Activated effector memory CD4-positive, alpha-beta T cell treated with Interleukin-2 at 50 U/mL for 16 hours (primary cell): ENCODE data around the gene ZBTB7B.
"Not testable (repeated sequence)": the region's sequence is repeated elsewhere in the genome, so short reads cannot be mapped to it uniquely, and the experiment has no call there.

Experiments
- DNase-seq: peaks from one replicate; pipeline ENCODE4 v3.0.0-alpha.2; 2020

Gene ZBTB7B

DNA sequence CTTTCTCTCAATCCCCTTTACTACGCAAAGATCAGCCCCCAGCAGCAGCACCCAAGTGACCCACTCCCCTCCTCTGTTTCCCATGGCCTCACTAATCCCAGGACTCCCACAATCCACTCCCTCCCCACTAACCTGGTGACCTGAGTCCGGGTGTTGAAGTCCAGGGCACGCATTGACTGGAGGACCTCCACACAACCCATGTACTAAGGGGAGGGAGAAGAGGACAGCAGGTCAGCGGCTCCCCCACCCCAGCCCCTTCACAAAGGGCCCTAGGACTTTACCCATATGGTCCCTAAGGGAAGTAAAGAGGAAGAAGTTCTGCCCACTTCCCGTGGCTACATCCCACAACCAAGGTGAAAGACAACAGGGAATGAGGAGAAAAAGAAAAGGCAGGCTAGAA, 33.4 kb upstream of the ZBTB7B start:
- DNase-seq: no peak

DNA sequence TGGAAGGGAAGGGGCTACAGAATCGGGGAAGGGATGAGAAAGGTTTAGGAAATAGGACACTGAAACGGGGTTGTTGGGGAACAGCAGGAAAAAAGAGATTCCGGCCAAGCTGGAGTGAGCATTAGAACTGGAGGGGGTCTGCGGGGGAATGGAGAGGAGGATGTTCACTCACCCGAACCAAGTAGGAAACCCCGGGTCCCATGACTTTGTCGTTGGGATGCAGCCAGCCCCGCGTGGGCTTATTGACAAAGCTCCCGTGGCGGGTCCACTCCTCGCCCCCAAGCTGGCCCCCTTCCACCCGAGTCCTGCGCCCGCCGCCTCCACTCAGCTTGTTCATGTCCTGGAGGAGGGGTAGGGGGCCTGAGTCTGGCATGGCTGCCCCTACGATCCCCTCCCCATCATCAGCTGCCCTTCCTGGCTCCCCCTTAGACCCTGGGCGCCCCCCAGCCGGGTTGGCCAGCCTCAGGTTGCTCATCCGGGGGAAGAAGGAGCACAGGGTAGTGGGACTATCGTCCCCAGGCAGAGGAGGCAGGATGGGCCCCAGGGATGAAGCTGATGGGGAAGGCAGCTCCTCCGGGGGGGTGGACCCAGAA, 32.6 kb upstream of the ZBTB7B start:
- DNase-seq: no peak

DNA sequence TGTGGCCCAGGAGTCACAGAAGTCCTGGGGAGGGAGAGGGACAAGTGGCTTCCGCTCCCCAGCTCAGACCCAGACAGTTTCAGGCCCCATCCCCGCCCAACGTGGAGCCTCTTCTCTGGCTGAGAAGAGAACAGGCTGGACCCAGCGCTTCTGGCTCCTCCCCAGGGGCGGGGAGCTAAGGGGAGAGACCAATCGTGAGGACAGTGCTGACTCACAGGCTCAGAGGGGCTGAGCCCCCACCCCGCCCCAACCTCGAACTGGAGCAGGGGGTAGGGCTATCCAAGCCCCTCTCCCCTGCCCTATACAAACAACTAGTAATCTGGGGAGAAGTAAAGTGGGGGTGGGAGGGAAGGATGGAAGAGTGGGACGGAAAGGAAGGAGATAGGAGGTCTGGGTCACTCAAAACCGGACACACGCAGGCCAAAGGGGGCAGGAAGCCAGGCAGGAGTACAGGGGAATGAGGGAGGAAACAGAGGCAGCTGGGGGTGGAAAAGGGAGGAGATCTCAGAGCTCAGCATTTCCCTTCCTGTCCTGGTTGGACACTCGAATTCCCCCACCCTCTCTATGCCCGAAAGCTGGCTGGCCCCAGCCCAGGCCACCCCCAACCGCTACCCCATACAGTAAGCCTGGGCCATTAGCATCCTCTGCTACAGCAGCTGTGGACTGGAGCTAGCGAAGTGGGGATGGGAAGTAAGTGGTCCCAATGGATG, 31.8 kb upstream of the ZBTB7B start, which contains the start of gene SHC1:
Gene SHC1, minus strand, starts transcription at position 117 of the 710 bp plus-strand sequence. CDS start 221 bp downstream, outside the sequence.
- no peak for DNase-seq

DNA sequence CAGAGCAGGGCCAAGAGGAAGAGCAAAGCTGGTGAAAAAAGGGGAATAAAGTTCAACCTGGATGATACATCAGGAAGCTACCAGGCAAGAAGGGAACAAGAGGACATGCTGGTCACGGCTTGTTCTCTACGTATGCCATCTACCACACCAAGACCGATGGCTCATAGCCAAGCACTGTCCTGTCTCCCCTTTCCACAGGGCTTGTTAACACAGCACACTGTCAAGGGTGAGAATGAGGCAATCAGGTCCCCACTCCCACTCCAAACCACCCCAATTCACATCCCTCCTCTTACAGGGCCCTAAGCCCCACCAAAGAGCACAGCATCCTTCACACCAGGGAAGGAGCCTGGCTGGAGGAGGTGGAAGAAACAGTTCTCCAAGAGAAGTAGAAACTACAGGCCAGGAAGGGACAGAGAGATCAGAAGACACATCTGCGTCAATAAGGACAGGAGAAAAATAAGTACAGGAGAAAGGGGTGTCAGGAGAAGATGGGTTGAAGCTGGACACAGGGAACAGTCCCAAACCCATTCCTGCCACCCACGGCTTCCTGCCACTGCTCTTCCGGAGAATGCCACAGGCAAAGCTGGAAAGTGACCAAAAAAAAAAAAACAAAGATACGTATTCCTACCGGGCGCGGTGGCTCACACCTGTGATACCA, 31.1 kb upstream of the ZBTB7B start:
- no peak for DNase-seq

DNA sequence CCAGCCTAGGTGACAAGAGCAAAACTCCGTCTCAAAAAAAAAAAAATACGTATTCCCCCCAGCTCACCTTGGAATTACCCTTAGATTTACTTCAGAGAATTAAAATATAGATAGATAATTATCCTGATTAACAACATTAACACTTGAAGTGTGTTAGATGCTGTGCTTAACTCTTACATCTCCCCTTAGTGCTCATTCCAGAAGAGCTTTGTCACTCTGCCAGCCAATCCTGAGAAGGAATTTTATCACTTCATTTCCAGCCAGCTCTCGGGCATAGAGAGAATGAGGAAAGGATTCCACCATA, 30.4 kb upstream of the ZBTB7B start:
- DNase-seq: no peak

DNA sequence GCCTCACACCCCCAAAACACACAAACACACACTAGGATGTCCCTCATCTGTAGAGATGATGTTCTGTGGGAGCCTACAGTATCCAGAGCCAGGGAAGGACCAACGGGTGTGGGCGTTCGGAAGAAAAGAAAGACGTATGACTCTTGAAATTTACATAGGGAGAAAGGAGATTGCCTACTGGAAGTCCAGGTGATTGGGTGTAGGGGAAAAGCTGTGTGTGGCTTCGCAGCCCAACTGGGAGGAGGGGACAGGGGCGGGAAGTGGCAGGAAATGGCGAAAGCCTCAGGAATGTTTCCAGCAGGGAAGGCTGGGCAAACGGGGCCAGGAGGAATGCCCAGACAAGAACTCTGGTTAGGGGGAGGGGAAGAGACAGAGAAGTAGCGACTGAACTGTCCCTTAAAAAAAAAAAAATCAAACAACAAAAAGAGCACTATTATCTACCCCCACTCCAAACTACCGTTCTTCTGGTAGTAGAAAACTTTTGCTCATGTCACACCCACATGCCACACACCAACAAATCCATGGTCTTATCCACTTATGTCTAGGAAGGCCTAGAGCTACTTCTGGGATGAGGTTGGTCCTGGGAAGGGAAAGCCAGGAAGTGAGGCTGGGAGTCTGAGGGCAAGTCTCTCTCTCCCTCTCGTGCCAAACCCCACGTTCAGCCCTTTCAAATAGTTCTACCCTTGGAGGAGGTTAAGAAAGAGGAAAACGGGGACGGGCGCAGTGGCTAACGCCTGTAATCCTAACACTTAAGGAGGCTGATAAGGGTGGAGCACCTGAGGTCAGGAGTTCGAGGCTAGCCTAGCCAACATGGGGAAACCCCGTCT, 29.9 kb upstream of the ZBTB7B start:
- no peak for DNase-seq

DNA sequence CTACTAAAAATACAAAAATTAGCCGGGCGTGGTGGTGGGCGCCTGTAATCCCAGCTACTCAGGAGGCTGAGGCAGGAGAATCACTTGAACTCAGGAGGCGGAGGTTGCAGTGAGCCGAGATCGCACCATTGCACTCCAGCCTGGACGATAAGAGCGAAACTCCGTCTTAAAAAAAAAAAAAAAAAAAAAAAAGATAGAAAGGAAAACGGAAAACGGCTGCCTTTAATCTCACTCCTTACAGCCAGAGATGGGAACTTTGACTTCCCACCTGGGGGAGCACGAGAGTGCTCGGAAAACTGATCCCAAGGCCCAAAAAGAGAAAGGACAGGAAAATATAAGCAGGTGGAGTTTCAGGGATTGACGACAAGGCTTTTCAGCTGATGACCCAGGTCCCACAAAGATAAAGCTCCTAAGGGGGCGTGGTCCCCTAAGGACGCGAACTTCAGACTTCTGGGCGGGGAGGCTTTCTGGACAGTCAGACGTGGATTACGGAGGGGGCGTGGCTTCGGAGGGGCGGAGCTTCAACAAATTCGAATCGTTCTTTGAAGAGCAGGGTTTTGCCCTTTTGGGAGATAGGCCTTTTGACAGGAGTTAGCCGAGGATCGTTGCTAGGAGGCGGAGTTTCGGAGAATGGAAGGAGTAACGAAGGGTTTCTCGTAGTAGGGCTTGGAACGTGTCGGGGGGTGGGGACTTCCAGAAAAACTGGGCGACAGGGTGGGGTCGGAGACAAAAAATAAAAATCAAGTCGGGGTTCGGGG, 29.1 kb upstream of the ZBTB7B start:
- DNase-seq: peak; percentile 82

DNA sequence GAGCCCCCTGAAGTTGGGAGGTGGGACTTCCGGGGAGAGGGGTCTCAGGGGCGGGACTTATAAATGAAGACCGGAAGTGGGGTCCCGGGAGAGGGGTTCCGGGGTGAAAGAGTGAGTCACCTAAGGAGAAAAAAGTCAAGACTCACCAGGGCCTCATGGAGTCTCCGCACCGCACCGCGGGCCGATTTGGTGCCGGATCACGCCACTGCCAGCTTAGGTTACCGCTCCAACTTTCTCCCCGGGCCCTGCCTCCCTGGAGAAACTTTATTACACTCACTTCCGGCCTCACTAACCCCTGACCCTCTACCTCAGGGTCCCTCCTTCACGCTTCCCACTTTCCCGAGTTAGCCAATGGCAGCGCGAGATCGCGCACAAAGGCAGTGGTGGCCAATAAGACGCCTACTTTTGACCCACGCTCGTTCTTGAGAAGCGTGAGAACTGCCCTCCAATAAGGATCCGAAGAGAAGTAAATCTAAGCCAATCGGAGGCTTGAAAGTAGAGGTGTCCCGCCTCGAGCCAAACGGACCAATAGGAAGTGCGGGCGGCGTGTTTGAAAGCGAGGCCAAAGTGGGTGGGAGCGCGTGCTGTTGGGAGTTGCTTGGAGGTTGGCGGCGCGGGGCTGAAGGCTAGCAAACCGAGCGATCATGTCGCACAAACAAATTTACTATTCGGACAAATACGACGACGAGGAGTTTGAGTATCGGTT, 28.3 kb upstream of the ZBTB7B start, which contains the start of gene CKS1B:
Gene CKS1B, plus strand, starts transcription at position 580 of the 706 bp plus-strand sequence. Its CDS starts 65 bp downstream, at position 645.
- DNase-seq: peak; percentile 96

DNA sequence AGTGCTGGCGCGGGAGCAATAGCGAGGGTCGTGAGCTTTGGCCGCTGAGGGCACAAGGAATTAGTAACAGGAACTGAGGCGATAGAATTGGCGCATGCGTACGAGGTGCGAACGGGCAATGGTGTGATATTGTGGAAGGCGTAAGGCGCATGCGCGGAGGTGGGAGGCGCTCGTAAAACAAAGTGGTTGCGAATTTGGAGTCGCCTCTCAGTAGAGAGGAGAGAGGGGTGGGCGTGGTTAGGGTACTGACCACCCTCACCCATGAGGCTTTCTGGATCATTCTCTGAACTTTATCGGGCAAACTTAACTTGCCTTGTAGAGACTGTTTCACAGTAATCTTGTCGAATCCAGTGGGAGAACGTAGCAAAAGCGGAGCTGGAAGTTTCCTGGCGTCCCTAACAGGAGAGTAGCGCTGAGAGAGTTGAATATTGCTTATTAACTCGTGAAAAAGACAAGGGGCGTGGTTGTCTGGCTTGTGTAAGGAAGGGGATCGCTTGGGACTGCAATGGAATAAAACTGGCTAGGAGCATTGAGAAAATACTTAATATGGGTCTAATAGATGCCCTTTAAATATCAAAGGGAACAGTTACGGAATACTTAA, 27.7 kb upstream of the ZBTB7B start:
- DNase-seq: peak; percentile 90

DNA sequence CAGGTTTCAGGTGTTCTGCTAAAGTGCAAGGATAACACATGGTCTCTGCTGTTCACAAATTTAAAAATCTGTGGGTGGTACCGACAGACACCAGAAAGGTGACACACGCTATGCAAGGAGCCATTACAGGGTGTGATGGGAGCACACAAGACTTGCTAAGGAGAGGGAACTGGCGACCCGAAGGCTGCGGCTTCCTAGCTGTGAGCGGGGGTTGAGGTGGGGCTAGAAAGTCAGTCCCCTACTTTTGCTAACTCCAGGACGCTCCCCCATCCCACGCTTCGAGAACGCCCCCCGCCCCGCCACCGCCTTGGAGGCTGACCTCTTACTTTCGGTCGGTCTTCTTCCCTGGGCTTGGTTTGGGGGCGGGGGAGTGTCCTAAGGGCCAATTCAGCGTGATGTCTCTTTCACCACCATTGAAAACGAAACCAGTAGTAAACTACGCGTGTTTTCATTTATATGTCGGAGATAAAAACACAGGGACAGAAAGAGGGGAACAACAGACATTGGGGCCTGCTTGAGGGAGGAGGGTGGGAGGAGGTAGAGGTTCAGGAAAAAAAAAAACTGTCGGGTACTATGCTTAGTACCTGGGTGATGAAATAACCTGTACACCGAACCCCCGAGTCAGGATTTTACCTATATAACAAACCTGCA, 27.1 kb upstream of the ZBTB7B start:
- peak; percentile 39 for DNase-seq

DNA sequence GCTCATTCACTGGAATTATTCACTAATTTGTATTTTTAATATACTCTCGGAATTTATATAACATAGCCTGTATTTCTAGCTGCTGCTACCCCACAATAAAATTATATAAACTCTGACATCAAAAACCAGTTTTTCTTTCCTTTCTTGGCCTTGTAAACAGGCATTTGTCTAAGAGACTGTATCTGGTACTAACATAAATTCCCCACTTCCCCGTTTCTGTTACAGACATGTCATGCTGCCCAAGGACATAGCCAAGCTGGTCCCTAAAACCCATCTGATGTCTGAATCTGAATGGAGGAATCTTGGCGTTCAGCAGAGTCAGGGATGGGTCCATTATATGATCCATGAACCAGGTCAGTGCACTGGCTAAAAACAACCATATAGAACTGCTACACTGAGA, 24.8 kb upstream of the ZBTB7B start:
- not testable (repeated sequence) for DNase-seq

DNA sequence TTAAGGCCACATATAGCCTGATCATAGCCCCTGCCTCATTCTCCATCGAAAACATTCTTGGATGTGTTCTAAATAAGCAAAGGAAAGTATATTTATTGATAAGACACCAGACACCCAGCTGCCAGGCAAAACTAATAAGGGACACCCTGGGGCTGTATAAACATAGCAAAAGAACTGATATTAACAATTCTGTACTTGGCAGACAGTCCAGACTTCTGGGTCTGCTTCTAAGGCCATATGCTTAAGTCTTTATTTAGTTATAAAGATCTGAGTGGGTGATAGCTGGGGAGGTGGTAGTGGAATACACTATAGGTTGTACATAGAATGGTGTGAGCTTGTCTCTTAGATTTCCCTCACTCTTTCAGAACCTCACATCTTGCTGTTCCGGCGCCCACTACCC, 24.2 kb upstream of the ZBTB7B start:
- DNase-seq: no peak

DNA sequence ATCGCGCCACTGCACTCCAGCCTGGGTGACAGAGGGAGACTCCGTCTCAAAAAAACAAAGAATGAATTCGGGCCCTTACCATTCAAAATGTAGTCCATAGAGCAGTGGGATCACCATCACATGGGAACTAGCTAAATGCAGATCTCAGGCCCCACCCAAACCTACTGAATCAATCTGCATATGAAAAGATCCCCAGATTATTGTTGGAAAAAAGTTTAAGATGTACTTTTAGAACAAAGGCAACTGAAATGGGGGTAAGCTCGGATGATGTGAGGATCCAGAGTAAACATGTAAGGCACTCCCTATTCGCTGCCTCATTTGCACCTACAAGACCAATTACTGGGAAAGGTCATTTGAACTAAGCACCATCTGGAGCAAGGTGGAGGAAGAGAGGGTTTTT, 20.3 kb upstream of the ZBTB7B start:
- DNase-seq: no peak

DNA sequence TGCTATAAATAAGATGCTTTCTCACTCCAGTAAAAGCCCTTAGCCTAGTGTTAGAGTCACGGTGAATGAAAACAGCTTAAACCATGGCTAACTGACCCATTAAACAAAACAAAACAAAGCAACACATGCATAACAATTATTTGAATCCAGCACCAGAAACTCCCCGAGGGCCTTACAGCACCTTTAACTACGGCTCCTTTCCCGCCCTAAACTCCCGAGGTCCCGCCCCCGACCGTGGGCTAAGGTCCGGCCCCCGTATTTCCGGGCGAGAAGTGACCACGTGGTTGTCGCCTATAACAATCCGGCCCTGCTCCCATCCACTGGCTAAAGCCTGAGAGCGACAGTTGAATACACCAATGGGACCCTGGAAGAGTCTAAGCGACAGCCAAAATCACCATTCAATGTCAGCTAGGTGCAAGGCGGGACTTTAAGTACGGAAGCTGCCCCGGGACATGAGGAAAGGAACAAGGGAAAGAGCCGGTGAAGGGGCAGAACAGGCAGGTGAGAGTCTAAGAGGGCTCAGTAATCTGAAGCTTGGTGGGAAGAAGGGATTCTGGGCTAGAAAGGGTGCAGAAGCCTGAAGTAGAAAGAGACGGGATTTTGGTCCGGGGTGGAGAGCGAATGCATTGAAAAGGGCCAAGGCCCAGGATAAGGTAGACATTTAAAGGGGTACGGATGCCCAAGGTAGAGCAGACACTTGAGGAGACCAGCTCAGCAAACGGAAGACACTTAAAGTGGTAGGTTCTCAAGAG, 19.5 kb upstream of the ZBTB7B start, which contains the start of gene FLAD1:
Gene FLAD1, plus strand, starts transcription at position 448 of the 752 bp plus-strand sequence. CDS start 351 bp downstream, outside the sequence.
- peak; percentile 91 for DNase-seq

DNA sequence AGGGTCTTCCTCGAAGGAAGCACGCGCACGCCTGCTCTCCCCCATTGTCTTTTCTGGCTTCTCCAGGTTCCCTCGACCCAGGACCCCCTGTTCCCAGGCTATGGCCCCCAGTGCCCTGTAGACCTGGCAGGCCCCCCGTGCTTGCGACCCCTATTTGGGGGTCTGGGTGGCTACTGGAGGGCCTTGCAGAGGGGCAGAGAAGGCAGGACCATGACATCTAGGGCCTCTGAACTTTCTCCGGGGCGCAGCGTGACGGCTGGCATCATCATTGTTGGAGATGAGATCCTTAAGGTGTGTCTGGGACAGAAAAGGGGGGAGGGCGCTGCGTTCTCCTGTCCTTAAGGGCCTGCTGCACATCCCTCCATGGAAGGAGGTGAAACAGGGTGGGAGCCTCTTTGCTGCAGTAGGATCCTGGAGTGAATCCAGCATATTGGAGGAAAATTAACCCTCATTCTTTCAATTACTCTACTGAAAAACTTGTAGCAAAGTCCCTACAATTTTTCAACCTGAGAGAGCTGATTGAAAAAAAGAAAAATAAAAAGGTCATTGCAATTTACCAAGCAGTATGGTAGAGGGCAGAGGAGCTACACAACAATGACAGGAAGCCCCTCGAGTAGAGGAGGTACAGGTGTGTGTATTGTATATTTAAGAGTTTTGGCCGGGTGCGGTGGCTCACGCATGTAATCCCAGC, 18.7 kb upstream of the ZBTB7B start:
- no peak for DNase-seq

DNA sequence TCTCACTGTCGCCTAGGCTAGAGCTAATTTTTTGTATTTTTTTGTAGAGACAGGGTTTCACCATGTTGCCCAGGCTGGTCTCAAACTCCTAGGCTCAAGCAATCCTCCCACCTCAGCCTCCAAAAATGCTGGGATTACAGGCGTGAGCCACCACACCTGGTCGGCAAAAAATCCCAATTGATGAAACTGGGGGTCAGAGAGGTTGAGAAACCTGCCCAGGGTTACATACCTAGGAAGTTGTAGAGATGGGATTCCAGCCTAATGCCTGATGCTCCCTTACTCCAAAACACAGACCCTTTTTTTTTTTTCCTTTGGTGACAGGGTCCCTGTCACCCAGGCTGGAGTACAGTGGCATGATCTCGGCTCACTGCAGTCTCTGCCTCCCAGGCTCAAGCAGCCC, 15.9 kb upstream of the ZBTB7B start:
- not testable (repeated sequence) for DNase-seq

DNA sequence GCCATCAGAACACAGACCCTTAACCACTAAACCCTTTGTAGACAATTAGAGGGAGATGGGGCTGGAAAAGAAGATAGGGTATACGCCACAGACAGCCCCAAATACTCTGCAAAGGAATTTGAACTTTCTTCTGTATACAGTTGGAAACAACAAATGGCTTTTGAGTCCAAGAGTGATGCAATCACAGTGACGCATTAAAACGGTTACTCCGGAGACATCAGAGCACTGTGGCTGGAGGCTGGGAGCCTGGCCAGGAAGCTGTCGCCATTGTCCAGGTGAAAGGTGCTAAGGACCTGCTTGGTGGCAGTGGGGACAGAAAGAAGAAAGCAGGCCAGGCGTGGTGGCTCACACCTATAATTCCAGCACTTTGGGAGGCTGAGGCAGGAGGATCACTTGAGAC, 15.3 kb upstream of the ZBTB7B start:
- no peak for DNase-seq

DNA sequence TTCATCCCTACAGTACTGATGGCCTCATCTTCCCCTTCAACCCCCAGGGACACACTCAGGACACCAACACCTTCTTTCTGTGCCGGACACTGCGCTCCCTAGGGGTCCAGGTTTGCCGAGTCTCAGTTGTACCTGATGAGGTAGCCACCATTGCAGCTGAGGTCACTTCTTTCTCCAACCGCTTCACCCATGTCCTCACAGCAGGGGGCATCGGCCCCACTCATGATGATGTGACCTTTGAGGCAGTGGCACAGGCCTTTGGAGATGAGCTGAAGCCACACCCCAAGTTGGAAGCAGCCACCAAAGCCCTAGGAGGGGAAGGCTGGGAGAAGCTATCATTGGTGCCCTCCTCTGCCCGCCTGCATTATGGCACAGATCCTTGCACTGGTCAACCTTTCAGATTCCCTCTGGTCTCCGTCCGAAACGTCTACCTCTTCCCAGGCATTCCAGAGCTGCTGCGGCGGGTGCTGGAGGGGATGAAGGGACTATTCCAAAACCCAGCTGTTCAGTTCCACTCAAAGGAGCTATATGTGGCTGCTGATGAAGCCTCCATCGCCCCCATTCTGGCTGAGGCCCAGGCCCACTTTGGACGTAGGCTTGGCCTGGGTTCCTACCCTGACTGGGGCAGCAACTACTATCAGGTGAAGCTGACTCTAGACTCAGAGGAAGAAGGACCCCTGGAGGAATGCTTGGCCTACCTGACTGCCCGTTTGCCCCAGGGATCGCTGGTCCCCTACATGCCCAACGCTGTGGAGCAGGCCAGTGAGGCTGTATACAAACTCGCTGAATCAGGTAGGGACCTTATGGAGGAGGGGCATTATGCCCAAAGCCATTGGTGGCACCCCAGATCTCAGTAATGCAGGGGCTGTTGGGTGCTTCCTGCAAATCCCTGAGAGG, 14.3 kb upstream of the ZBTB7B start:
- no peak for DNase-seq
